DMS 273 (cell line): ENCODE results near the gene B9D2.
"Not testable (repeated sequence)": the region's sequence is repeated elsewhere in the genome, so short reads cannot be mapped to it uniquely, and the experiment has no call there.

Experiments
- DNase-seq: peaks from one replicate; lab custom pipeline; 2025; ENCODE audit not compliant: unreplicated experiment; lab: John Stamatoyannopoulos, UW

The B9D2 gene

GRCh38 chr19:41356984-41357739 is 6.8 kb downstream of the B9D2 start:
- DNase-seq = no peak

GRCh38 chr19:41355802-41356201 is 8.1 kb downstream of the B9D2 start:
- no peak for DNase-seq

- no peak for DNase-seq
Observed at GRCh38 chr19:41355035-41355434, 8.9 kb downstream of the B9D2 start.

GRCh38 chr19:41354343-41354953 is 9.5 kb downstream of the B9D2 start:
- DNase-seq = no peak

GRCh38 chr19:41353466-41354342 is 10.2 kb downstream of the B9D2 start, which contains the start of gene TGFB1:
TGFB1 (minus strand) TSS chr19:41353922; CDS start chr19:41353044, 878 bp downstream.
- DNase-seq = peak; percentile 81

GRCh38 chr19:41352609-41353465 is 11.1 kb downstream of the B9D2 start:
- DNase-seq = peak; percentile 78

GRCh38 chr19:41352279-41352608 is 11.7 kb downstream of the B9D2 start:
- no peak for DNase-seq

GRCh38 chr19:41351339-41352245 is 12.4 kb downstream of the B9D2 start:
- DNase-seq = peak; percentile 74

GRCh38 chr19:41350735-41351338 is 13.1 kb downstream of the B9D2 start:
- DNase-seq = peak; percentile 52

GRCh38 chr19:41346916-41347315 is 17.0 kb downstream of the B9D2 start:
- not testable (repeated sequence) for DNase-seq

- DNase-seq = no peak
Observed at GRCh38 chr19:41344162-41344561, 19.8 kb downstream of the B9D2 start.

- no peak for DNase-seq
Observed at GRCh38 chr19:41341669-41342490, 22.1 kb downstream of the B9D2 start.

- no peak for DNase-seq
Observed at GRCh38 chr19:41339936-41340335, 24.0 kb downstream of the B9D2 start.

- no peak for DNase-seq
Observed at GRCh38 chr19:41335467-41335866, 28.5 kb downstream of the B9D2 start.

- no peak for DNase-seq
Observed at GRCh38 chr19:41334793-41335192, 29.2 kb downstream of the B9D2 start.

GRCh38 chr19:41332468-41332867 is 31.5 kb downstream of the B9D2 start:
- DNase-seq = no peak

- no peak for DNase-seq
Observed at GRCh38 chr19:41332000-41332399, 31.9 kb downstream of the B9D2 start.

GRCh38 chr19:41330946-41331678 is 32.8 kb downstream of the B9D2 start:
- no peak for DNase-seq
